ENCODE data around the gene PRR19.

DNA sequence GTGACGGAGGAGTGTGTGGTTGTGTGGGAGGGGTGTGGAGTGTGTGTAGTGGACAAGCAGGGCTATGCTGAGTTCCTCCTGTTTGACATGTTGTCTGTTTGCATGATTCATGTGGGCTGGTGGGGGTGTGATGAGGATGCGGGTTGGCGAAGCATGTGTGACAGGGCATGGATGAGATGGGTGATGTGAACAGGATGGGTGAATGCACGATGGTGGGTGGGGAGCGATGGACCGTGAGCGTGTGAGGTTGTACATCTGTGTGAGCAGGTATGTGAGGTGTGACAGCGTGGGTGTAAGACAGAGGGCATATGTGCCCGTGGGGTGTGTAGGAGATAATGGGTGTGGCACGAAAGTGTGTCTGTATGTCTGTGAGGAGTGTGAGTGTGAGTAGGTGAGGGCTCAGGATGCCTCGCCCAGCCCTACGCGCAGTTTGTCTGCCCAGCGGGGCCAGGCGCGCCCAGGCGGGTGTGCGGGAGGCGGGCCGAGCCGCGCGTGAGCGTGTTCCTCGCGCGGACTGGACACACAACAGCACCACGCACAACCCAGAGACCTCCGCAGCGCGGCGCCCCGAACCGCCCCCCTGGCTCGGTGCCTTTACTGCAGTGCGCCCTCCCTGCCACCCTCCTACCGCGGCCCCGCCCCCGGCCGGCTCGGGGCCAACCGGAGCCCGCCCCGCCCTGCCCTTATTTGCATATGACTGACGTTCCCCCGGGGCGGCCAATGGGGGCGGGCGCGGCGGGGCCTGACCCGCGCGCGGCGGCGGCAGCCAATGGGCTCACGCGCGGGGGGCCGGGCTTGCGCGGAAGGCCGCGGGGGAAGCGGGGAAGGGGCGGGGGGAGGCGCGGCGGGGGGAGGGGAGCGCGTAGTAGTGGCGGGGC lies 18.5 kb upstream of the PRR19 start:
- TF ChIP-seq SUZ12 (IDR thresholded peaks at IDR 0.05; ENCODE audit: extremely low read depth, insufficient read depth, insufficient read length), result no peak
- TF ChIP-seq ZNF274 (IDR thresholded peaks at IDR 0.05; ENCODE audit: low read depth, low read length), result no peak
